Panc1 (cell line): ENCODE measurements around the gene DCUN1D1.

Experiments used
- POLR2AphosphoS5 ChIP-seq: IDR thresholded peaks from 2 replicates; pipeline ENCODE4 v1.6.1; 2012; ENCODE audit warnings: mild to moderate bottlenecking, low read depth, low read length, moderate library complexity
- SIN3A ChIP-seq: IDR thresholded peaks from 2 replicates; pipeline ENCODE4 v1.6.1; 2012; ENCODE audit warnings: low read depth, mild to moderate bottlenecking, low read length, moderate library complexity, borderline replicate concordance; ENCODE audit not compliant: insufficient read depth
- TF ChIP-seq, protein P1 (sequence below): fragments of 450-650 bp; IDR thresholded peaks from 2 replicates; pipeline ENCODE4 v1.5.1; 2017; ENCODE audit warnings: mild to moderate bottlenecking
- TF ChIP-seq, protein P2 (sequence below), 2 experiments: IDR thresholded peaks; 2 replicates each; pipeline ENCODE4 v1.6.1; 2011 to 2012; ENCODE audit warnings: low read depth in 2 of 2, control low read depth in 1 of 2, low read length in 1 of 2, mild to moderate bottlenecking in 1 of 2, moderate library complexity in 1 of 2; ENCODE audit not compliant: insufficient read depth in 1 of 2

DNA sequence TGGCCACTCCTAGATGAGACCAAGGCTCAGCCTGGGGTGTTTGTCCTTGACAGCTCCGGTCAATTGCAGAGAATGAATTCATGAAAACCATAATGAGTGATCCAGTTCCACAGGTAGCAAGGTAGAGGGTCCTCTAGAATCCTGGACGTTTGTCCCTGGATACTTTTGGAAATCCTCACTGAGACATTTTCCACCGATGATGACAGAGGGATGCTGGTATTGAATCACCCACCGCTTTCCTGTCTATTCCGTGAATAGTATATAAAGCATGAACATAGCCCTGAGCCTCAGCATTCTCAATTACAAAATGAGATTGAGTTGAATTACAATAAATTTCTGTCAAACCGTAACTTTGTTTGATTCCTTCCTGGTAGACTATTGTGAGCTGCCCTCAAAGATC lies 5.7 kb upstream of the DCUN1D1 start:
- TF ChIP-seq, protein P1, sequence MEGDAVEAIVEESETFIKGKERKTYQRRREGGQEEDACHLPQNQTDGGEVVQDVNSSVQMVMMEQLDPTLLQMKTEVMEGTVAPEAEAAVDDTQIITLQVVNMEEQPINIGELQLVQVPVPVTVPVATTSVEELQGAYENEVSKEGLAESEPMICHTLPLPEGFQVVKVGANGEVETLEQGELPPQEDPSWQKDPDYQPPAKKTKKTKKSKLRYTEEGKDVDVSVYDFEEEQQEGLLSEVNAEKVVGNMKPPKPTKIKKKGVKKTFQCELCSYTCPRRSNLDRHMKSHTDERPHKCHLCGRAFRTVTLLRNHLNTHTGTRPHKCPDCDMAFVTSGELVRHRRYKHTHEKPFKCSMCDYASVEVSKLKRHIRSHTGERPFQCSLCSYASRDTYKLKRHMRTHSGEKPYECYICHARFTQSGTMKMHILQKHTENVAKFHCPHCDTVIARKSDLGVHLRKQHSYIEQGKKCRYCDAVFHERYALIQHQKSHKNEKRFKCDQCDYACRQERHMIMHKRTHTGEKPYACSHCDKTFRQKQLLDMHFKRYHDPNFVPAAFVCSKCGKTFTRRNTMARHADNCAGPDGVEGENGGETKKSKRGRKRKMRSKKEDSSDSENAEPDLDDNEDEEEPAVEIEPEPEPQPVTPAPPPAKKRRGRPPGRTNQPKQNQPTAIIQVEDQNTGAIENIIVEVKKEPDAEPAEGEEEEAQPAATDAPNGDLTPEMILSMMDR, result no peak
- TF ChIP-seq POLR2AphosphoS5 (no peak), SIN3A (no peak)
- TF ChIP-seq, protein P2, sequence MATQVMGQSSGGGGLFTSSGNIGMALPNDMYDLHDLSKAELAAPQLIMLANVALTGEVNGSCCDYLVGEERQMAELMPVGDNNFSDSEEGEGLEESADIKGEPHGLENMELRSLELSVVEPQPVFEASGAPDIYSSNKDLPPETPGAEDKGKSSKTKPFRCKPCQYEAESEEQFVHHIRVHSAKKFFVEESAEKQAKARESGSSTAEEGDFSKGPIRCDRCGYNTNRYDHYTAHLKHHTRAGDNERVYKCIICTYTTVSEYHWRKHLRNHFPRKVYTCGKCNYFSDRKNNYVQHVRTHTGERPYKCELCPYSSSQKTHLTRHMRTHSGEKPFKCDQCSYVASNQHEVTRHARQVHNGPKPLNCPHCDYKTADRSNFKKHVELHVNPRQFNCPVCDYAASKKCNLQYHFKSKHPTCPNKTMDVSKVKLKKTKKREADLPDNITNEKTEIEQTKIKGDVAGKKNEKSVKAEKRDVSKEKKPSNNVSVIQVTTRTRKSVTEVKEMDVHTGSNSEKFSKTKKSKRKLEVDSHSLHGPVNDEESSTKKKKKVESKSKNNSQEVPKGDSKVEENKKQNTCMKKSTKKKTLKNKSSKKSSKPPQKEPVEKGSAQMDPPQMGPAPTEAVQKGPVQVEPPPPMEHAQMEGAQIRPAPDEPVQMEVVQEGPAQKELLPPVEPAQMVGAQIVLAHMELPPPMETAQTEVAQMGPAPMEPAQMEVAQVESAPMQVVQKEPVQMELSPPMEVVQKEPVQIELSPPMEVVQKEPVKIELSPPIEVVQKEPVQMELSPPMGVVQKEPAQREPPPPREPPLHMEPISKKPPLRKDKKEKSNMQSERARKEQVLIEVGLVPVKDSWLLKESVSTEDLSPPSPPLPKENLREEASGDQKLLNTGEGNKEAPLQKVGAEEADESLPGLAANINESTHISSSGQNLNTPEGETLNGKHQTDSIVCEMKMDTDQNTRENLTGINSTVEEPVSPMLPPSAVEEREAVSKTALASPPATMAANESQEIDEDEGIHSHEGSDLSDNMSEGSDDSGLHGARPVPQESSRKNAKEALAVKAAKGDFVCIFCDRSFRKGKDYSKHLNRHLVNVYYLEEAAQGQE (IDR thresholded peaks at IDR 0.05; ENCODE audit: insufficient read depth in 1 of 2, low read depth in 2 of 2, low read length in 1 of 2), result no peak
